GM13977 (cell line): Measurements from ENCODE around the gene GRIN2A.

ENCODE experiments used
- DNase-seq: peaks from one replicate; pipeline ENCODE4 v3.0.0; 2012; ENCODE audit warnings: low spot score
- CTCF ChIP-seq: IDR thresholded peaks from 2 replicates; pipeline ENCODE4 v1.5.1; 2012; ENCODE audit warnings: mild to moderate bottlenecking, control low read depth; ENCODE audit not compliant: insufficient read depth; ENCODE audit errors: extremely low read depth, missing control alignments
- in situ Hi-C: fragments of 300-500 bp; cut with MboI; formaldehyde crosslinking; loops from one replicate; pipeline ENCODE4 v1.12.0; 2022; ENCODE audit warnings: low sequenced_read_pairs, low pct_unique_long_range_greater_than_20kb, mixed read lengths, inconsistent platforms; ENCODE audit not compliant: unreplicated experiment

Gene GRIN2A

GRCh38 chr16:10015397-10015796 is 166.8 kb downstream of the GRIN2A start:
- DNase-seq = no peak

GRCh38 chr16:10013774-10014173 is 168.5 kb downstream of the GRIN2A start:
- no peak for TF ChIP-seq CTCF
- DNase-seq = no peak
- in situ Hi-C loops = no loop called here

More at GRCh38 chr16:10015397-10015796, 166.8 kb downstream of the GRIN2A start:
- TF ChIP-seq CTCF = no peak
- in situ Hi-C loops = no loop called here

GRCh38 chr16:10013364-10013763 is 168.9 kb downstream of the GRIN2A start:
- in situ Hi-C loops = no loop called here
- DNase-seq = no peak
- TF ChIP-seq CTCF = no peak

GRCh38 chr16:10009684-10010083 is 172.5 kb downstream of the GRIN2A start:
- no peak for TF ChIP-seq CTCF
- no peak for DNase-seq
- in situ Hi-C loops = no loop called here

- in situ Hi-C loops = no loop called here
- TF ChIP-seq CTCF = no peak
- no peak for DNase-seq
These were observed 178.7 kb downstream of the GRIN2A start for GRCh38 chr16:10003486-10003885.

- no peak for DNase-seq
- in situ Hi-C loops = no loop called here
These were observed 180.9 kb downstream of the GRIN2A start for GRCh38 chr16:10001258-10001775.

More at GRCh38 chr16:10001258-10001775, 180.9 kb downstream of the GRIN2A start:
- no peak for TF ChIP-seq CTCF
